ENCODE results near the gene SEC62. TPM values are rescaled to one million over a fixed set of nuclear protein-coding genes. Genes with fewer than 3 reads are reported as not detected.

The SEC62 gene
- total RNA-seq, 4 donors from 2014 or later: 33.2 to 96.6 (median 36.8) TPM

- TF ChIP-seq CTCF (IDR thresholded peaks at IDR 0.05): no peak
- no peak for TF ChIP-seq POLR2A (IDR thresholded peaks at IDR 0.05)
- Histone ChIP-seq H3K27me3 (no peaks in the 10 kb centered on the region), H3K9me3 (no peaks in the 10 kb centered on the region), H3K36me3 (no peaks in the 10 kb centered on the region), H3K4me3 (no peak overlapping the region), H3K27ac (no peak overlapping the region), H3K4me1 (no peaks in the 10 kb centered on the region)
- no peak for DNase-seq
Measured at GRCh38 chr3:169955406-169955805, 11.2 kb upstream of the SEC62 start.

GRCh38 chr3:169964176-169964575 lies 2.4 kb upstream of the SEC62 start:
- Histone ChIP-seq H3K4me1 (peaks cover 0 to 21% (median 7%) of the 10 kb centered on the region in 4 donors), H3K27ac (no peak overlapping the region), H3K9me3 (no peaks in the 10 kb centered on the region), H3K4me3 (no peak overlapping the region), H3K36me3 (no peaks in the 10 kb centered on the region), H3K27me3 (no peaks in the 10 kb centered on the region)
- DNase-seq: no peak
- no peak for TF ChIP-seq CTCF (IDR thresholded peaks at IDR 0.05)
- no peak for TF ChIP-seq POLR2A (IDR thresholded peaks at IDR 0.05)

DNA sequence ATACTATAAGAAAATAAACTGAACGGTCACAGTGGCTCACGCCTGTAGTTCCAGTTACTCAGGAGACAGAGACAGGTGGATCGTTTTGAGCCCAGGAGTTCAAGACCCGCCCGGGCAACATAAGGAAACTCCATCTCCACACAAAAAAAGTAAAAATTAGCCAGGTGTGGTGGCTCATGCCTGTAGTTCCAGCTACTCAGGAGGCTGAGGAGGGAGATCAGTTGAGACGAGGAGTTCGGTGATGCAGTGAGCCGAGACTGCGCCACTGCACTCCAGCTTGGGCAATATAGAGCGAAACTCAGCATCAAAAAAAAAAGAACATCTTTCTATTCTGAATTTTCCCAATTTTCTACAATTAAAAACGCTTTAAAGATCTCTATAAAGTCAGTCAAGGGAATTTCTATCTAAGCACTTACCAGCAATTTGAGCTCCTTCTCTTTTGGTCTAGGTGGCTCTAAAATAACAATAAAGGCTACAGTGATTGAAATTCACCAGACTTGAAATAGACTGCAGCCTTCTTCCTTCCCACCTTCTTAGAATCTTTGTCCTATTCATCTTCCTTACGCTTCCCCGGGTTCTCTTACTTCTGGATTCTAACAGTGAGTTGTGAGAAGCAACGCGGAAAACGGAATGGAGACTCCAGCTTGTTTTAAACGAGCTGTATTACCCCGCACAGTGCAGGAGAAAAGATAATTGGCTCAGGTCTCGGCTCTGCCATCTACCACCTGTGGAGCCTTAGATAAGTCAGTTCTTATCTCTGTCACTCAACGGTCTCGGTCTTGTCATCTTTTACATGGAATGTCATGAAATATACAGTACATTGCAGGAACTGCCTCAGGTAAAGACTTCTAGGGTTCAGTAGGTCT lies 812 bp upstream of the SEC62 start:
- TF ChIP-seq POLR2A (IDR thresholded peaks at IDR 0.05) (no peak), CTCF (IDR thresholded peaks at IDR 0.05) (no peak)
- H3K27ac ChIP-seq: peak overlapping the region; percentile 90 to 97 (median 96)
- DNase-seq: no peak
- H3K9me3 ChIP-seq: no peaks in the 10 kb centered on the region
- peak overlapping the region; percentile 73 to 96 (median 84) for H3K4me3 ChIP-seq
- peaks cover 0 to 30% (median 9%) of the 10 kb centered on the region in 4 donors for H3K4me1 ChIP-seq
- no peaks in the 10 kb centered on the region for H3K36me3 ChIP-seq
- H3K27me3 ChIP-seq: no peaks in the 10 kb centered on the region

DNA sequence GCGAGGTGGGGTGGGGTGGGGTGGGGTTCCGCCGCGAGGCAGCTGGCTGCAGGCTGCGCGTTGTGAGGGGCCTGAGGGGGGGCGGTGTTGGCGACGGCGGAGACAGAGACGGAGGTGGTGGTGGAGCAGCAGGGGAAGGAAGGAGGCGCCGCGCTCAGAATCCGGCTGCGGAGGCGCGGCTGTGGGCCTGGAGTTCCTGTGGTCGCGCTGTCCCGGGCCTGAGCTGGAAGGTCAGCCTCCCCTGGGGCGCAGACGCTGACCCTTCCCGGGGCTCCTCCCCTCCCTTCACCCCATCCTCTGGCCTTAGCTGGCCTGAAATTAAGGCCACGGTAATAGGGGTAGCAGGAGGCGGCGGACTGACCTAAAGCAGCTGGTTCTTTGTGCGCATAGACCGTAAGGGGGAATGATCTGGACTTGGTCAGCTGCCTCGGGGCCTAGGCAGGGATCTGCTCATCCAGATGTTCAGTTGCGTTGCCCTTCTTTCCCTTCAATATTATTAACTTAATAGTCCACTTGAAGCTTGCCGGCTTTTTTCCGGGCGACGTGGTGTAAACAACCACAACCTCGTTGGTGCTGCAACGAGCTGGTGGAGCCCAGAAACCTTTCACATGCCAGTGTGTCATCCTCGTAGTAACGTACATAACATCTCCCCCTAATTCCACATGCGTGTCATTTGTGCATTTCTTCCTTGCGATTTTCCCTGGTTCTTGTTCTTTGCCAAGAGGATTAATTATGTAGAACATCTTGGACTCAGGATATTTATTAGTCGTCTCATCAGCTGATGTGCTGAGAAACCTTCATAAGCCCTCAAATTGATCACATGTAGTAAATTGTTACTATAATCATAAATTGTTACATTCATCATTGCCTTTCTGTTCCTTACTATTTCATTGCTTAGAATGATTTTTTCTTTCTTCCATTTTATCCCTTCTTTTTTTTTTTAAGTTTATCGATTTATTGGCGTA lies 626 bp downstream of the SEC62 start:
- DNase-seq: peak in 2 of 3 donors; percentile 42 to 57

More for the DNA sequence above, 626 bp downstream of the SEC62 start:
- Histone ChIP-seq H3K4me3 (peak overlapping the region; percentile 73 to 96 (median 84)), H3K9me3 (no peaks in the 10 kb centered on the region), H3K27ac (peak overlapping the region; percentile 90 to 97 (median 96)), H3K27me3 (no peaks in the 10 kb centered on the region), H3K4me1 (peaks cover 0 to 30% (median 9%) of the 10 kb centered on the region in 4 donors), H3K36me3 (no peaks in the 10 kb centered on the region)
- TF ChIP-seq CTCF (IDR thresholded peaks at IDR 0.05) (no peak), POLR2A (IDR thresholded peaks at IDR 0.05) (no peak)
